Measurements from ENCODE around the gene PPIF.

Gene PPIF

DNA sequence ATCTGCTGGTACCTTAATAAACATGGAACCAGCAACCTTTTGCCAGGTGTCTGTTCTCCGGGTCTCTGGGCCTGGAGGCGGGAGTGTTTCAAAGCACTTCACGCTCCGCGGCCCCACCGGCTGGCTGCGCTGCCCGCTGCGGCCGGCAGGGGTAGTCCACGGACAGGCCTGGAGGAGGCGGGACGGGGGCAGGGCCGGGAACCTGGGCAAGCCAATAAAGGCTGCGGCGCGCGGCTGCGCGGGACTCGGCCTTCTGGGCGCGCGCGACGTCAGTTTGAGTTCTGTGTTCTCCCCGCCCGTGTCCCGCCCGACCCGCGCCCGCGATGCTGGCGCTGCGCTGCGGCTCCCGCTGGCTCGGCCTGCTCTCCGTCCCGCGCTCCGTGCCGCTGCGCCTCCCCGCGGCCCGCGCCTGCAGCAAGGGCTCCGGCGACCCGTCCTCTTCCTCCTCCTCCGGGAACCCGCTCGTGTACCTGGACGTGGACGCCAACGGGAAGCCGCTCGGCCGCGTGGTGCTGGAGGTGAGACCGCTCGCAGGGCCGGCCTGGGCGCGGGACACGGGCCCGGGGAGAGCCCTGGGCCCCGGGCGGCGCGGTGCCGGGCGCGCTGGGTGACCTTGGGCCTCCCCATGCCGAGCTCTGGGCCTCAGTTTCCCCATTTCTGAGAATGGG is at the start of gene PPIF:
Gene PPIF (plus strand): TSS at position 244 of the 668 bp plus-strand sequence. CDS start 80 bp downstream, at position 324.
- DNase-seq (ENCODE audit: low read depth in 3 of 3): peak; percentile 86 to 93 (median 90)

DNA sequence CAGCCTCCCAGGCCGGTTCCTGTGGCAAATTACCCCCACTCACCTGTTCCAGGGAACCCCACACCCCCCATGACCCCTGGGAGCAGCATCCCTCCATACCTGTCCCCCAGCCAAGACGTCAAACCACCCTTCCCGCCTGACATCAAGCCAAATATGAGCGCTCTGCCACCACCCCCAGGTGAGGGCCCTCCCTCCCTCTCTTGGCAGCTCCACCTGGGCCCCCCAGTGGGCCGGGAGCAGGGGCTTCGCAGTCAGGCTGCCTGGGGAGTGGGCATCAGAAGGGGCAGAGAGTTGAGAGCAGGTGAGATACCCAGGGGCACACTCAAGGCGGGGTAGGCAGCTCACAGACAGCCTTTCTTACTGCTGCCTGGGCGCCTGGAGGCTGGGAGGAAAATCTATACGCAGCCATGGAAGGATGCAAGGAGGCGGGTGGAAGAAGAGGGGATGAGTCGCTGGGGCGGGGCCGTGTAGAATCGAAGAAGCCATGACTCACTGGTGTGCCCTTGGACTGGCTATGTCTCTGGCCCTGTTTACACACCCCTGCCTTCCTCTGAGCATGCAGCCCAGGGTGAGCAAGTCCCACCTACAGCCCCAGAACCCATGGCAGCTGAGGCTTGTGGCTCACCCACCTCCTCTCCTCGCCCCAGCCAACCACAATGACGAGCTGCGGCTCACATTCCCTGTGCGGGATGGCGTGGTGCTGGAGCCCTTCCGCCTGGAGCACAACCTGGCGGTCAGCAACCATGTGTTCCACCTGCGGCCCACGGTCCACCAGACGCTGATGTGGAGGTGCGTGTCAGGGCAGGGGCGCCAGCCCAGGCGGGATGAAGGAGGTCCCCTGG is 48.6 kb upstream of the PPIF start:
- peak in 2 of 3 experiments; percentile 31 for DNase-seq (ENCODE audit: low read depth in 3 of 3)

- DNase-seq (ENCODE audit: low read depth in 3 of 3): no peak
These were observed 47.6 kb upstream of the PPIF start for GRCh38 chr10:79299397-79300241.

- DNase-seq (ENCODE audit: low read depth in 3 of 3): no peak
These were observed 46.6 kb upstream of the PPIF start for GRCh38 chr10:79300711-79301110.

GRCh38 chr10:79301754-79302530 is 45.3 kb upstream of the PPIF start:
- DNase-seq (ENCODE audit: low read depth in 3 of 3): no peak

DNA sequence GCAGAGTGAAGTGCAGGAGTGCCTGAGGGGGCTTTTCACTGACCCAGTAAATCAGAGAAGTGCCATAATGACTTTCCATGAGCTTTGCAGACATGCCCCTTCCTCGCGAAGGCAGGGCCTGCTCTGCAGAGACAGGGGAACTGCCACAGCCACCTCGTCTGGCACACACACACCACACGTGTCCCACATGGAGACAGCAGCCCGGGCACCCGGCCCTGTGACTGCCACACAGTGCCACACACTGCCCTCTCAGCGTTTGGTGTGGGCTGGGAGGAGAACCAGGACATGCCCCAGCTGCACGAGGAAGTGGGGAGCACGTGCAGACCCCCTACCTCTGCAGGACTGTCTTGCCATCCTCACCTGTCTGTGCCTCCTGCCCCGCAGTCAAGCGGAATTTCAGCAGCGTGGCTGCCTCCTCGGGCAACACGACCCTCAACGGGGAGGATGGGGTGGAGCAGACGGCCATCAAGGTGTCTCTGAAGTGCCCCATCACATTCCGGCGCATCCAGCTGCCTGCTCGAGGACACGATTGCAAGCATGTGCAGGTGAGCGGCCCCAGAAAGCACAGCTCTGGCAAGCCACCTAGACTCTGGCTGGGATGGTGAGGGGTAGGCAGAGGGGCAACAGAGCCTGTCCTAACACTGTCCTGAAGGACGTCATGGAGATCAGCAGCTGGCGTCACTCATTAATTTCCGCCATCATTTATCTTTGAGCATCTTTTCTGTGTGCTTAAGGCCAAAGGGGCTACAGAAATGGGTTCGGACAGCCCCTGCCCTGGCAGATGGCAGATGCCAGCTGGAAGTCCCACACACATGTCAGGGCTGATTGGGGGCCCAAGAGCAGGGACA is 43.4 kb upstream of the PPIF start:
- DNase-seq (ENCODE audit: low read depth in 3 of 3): no peak

- DNase-seq (ENCODE audit: low read depth in 3 of 3): no peak
These were observed 42.7 kb upstream of the PPIF start for GRCh38 chr10:79304479-79305087.

GRCh38 chr10:79305515-79305914 is 41.8 kb upstream of the PPIF start:
- no peak for DNase-seq (ENCODE audit: low read depth in 3 of 3)

GRCh38 chr10:79305988-79306387 is 41.3 kb upstream of the PPIF start:
- DNase-seq (ENCODE audit: low read depth in 3 of 3): no peak

DNA sequence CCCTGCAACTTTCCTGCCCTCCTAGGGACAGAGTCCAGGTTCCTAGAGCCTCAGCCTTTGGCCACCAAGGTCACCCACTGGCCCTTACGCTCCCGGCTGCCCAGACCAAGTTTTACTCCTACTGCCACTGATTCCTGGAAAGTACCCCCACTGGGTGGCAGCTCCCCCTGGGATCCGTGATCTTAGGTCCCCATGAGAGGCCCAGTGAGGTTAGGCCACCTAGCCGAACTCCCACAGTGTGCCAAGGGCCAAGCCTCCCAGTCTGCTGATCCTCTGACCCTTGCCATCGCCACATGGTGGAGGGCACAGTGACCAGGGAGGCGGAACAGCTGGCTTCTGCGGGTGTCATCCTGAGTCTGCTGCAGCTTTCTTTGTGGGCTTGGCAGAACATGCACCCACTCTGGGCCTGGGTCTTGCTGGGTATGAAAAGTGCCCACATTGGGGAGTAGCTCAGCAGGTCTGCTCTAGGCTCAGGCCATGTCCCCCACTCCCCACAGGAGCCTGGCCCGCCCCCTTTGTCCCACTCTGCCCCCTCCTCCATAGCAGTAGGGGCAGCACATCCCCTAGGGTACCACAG is 40.5 kb upstream of the PPIF start:
- DNase-seq (ENCODE audit: low read depth in 3 of 3): no peak

GRCh38 chr10:79308016-79308415 is 39.3 kb upstream of the PPIF start:
- DNase-seq (ENCODE audit: low read depth in 3 of 3): no peak

DNA sequence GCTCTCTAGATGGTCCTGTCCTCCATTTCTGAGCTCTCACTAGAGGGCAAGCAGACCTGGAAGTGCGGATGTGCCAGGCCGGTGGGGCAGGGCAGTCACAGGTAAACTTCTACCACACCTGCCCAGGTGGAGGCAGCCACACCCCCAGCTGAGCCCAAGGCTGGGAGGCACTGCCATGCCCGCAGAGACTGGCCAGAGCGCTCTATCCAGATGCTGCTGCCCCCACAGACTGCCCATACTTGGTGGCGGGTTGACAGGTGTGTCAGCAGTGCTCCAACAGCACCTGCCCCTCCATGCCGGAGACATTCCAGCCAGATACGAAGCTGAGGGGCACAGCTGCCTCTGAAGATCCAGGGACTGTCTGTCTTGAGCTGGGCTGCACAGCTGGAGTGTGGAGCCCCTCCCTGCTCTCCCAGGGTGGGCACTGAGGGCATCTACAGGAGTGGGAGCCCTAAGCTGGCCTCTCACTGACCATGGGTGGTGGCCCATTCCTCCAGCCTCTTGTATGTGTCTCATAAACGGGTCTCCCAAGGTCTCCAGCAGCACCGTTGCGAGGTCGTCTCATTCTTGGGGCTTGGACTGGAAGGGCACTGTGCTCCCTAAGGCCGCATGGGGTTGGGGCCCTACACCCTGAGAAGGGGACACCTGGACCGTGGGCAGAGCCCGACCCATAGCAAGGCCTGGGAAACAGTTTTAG is 38.2 kb upstream of the PPIF start:
- no peak for DNase-seq (ENCODE audit: low read depth in 3 of 3)

GRCh38 chr10:79310200-79310865 is 36.9 kb upstream of the PPIF start:
- no peak for DNase-seq (ENCODE audit: low read depth in 3 of 3)

DNA sequence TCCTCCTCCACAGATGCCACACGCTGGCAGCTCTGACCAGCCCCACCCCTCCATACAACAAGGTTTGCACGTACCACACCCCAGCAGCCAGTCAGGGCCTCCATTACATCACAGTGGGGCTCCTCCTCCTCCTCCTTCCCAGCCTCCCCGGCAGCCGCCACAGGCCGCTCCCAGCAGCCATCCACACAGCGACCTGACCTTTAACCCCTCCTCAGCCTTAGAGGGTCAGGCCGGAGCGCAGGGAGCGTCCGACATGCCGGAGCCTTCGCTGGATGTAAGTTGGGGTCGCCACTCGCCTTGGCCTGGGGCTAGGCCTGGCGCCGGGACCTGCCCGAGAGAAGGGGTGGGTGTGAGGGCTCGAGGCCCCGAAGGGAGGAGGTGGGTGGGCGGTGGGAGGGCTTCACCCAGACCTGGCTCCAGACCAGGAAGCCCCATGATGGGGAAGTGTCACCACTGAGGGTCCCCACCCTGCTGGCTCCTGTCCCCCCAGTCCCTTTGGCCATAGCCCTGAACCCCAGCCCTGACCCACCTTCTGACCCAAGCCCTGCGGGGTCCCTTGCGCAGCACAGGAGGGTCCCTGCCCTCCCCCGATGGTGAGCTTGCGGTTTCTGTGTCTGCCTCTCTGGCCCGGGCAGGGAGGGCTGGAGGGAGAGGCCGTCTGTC is 36.2 kb upstream of the PPIF start:
- no peak for DNase-seq (ENCODE audit: low read depth in 3 of 3)

- DNase-seq (ENCODE audit: low read depth in 3 of 3): no peak
These were observed 35.5 kb upstream of the PPIF start for GRCh38 chr10:79311581-79312407.

DNA sequence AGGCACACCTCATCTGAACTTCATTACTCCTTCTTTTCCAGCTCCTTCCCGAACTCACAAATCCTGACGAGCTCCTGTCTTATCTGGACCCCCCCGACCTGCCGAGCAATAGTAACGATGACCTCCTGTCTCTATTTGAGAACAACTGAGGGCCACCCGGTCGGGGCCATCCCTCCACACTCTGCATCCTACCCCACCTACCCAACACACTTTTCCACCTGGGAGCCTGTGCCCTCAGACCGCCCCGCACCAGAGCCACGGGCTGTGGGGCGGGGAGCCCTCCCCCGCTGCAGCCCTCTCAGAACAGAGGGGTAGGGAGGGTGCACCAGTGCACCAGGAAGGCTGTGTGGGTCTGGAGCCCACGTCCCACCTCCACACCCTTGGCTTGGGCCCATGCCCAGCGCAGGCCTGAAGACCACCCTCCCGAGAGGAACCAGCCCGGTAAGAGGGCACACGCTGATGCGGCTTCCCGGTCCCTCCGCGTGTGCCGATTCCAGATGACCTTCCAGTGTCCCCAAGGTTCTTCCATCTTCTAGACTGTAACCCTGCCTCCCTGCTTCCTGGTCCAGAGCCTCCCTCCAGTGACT is 34.6 kb upstream of the PPIF start:
- DNase-seq (ENCODE audit: low read depth in 3 of 3): no peak

DNA sequence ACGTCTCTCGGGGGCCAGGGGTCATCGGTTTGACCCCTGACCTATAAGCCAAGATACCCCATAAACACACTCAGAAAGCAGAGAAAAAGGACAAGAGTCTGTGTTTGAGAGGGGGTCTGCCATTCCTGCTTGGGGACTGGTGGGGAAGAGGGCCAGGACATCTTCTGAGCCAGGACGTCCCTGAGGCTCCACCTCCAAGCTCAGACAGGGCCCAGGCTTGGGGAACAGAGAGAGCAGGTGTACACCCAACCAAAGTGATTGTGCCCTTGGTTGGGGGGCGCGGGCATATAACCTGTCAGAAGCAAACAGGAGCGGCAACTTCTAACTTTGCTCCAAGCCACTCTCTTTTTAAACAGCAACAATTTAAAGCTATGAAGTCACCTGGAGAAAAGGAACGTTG is 33.9 kb upstream of the PPIF start:
- no peak for DNase-seq (ENCODE audit: low read depth in 3 of 3)

Data from stimulated activated CD4-positive, alpha-beta T cell treated with anti-CD3 and anti-CD28 coated beads, TNF-alpha, amount 100 ng/mL, for 4 hours (primary cell).